ENCODE measurements around the gene ANKRD13D. TPM values are rescaled to one million over a fixed set of nuclear protein-coding genes. Genes with fewer than 3 reads are reported as not detected.

Gene ANKRD13D
- total and polyA plus RNA-seq, 2 of the 8 experiments (the other 6 are each of a cell fraction or from before 2014, with no cell fraction given), result 24.9 to 26.5 TPM

- no peak for TF ChIP-seq ZNF274 (IDR thresholded peaks at IDR 0.05; ENCODE audit: borderline replicate concordance, extremely low read depth, low read length)
- no peak for TF ChIP-seq KDM1A (IDR thresholded peaks at IDR 0.05; ENCODE audit: borderline replicate concordance, low read length)
- no peak for TF ChIP-seq ATF3 (IDR thresholded peaks at IDR 0.05; ENCODE audit: insufficient read depth, low read depth, low read length)
- TF ChIP-seq CHD1 (IDR thresholded peaks at IDR 0.05; ENCODE audit: low read depth, low read length), result no peak
- no peak for TF ChIP-seq KDM4A (IDR thresholded peaks at IDR 0.05; ENCODE audit: low read depth, low read length, severe bottlenecking)
- TF ChIP-seq TEAD4 (IDR thresholded peaks at IDR 0.05; ENCODE audit: low read depth, low read length), result no peak
- no peak for TF ChIP-seq BACH1 (IDR thresholded peaks at IDR 0.05; ENCODE audit: low read length)
- TF ChIP-seq RFX5 (IDR thresholded peaks at IDR 0.05; ENCODE audit: borderline replicate concordance, low read depth, low read length), result no peak
- no peak for TF ChIP-seq E2F6 (IDR thresholded peaks at IDR 0.05)
Observed at GRCh38 chr11:67243051-67243450, 46.1 kb upstream of the ANKRD13D start (continued).
